ENCODE results near the gene MAP7.
"Not testable (repeated sequence)": the region's sequence is repeated elsewhere in the genome, so short reads cannot be mapped to it uniquely, and the experiment has no call there.

MAP7 gene

DNA sequence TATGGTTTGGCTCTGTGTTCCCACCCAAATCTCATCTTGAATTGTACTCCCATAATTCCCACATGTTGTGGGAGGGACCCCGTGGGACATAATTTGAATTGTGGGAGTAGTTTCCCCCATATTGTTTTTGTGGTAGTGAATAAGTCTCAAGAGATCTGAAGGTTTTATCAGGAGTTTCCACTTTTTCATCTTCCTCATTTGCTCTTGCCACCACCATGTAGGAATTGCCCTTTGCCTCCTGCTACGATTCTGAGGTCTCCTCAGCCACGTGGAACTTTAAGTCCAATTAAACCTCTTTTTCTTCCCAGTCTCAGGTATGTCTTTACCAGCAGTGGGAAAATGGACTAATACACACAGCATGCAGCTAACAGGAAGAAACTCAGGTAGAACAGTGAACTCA is 151.8 kb downstream of the MAP7 start:
- Histone ChIP-seq H3K4me3 (no peak overlapping the region), H3K27ac (no peak overlapping the region)
- TF ChIP-seq, protein P1, sequence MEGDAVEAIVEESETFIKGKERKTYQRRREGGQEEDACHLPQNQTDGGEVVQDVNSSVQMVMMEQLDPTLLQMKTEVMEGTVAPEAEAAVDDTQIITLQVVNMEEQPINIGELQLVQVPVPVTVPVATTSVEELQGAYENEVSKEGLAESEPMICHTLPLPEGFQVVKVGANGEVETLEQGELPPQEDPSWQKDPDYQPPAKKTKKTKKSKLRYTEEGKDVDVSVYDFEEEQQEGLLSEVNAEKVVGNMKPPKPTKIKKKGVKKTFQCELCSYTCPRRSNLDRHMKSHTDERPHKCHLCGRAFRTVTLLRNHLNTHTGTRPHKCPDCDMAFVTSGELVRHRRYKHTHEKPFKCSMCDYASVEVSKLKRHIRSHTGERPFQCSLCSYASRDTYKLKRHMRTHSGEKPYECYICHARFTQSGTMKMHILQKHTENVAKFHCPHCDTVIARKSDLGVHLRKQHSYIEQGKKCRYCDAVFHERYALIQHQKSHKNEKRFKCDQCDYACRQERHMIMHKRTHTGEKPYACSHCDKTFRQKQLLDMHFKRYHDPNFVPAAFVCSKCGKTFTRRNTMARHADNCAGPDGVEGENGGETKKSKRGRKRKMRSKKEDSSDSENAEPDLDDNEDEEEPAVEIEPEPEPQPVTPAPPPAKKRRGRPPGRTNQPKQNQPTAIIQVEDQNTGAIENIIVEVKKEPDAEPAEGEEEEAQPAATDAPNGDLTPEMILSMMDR (IDR thresholded peaks at IDR 0.05): no peak
- DNase-seq (ENCODE audit: low spot score): no peak

DNA sequence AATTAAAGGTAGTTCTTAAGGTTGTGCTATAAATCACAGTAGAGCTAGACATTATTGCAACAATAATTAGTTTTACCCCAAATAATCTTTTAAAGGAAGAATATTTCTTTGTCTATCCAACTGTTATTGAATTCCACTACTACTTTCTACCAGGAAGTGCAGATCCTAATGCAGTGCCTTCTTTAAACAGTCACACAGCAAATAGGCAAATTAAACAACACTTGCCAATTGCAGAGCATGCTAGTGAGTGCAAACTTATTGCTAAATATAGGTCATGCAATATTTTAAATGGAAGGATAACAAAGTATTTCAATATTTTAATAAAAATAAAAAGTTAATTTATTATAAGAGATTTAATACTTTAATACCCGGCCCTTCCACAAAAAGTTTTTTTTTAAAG is 153.3 kb downstream of the MAP7 start:
- TF ChIP-seq, protein P1 (IDR thresholded peaks at IDR 0.05): no peak
- Histone ChIP-seq H3K27ac (no peak overlapping the region), H3K4me3 (no peak overlapping the region)
- DNase-seq (ENCODE audit: low spot score): no peak

DNA sequence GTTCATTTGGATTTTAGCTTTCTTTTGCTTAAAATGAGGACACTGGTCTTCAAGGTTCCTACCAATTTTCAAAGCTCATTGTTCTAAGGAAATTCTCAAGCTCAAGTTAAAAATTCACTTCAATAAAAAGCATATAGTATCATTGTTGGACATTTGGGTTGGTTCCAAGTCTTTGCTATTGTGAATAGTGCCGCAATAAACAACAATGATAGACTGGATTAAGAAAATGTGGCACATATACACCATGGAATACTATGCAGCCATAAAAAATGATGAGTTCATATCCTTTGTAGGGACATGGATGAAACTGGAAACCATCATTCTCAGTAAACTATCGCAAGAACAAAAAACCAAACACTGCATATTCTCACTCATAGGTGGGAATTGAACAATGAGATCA is 159.3 kb downstream of the MAP7 start:
- H3K4me3 ChIP-seq; DNase-seq (ENCODE audit: low spot score): not testable (repeated sequence)

DNA sequence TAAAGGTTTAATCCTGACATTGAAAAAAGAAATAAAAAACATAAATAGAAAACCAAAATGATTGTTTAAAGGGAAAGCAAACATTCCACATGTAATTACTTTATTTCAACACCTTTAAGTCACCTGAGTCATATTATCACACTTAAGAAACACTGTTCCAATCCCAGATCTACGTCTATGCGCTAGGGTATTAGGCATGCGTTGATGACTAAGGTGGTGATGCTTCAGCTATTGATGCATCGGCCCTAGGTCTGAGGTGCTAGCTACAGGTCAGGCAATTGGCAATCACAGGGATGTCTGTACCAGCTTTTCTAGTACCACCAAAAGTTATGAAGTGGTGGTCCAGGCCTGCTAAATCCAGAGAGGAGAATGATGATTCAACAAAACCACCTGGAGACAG is 162.9 kb downstream of the MAP7 start:
- Histone ChIP-seq H3K27ac (no peak overlapping the region), H3K4me3 (no peak overlapping the region)
- TF ChIP-seq, protein P1 (IDR thresholded peaks at IDR 0.05): no peak
- no peak for DNase-seq (ENCODE audit: low spot score)

More for the DNA sequence above, 159.3 kb downstream of the MAP7 start:
- not testable (repeated sequence) for H3K27ac ChIP-seq

DNA sequence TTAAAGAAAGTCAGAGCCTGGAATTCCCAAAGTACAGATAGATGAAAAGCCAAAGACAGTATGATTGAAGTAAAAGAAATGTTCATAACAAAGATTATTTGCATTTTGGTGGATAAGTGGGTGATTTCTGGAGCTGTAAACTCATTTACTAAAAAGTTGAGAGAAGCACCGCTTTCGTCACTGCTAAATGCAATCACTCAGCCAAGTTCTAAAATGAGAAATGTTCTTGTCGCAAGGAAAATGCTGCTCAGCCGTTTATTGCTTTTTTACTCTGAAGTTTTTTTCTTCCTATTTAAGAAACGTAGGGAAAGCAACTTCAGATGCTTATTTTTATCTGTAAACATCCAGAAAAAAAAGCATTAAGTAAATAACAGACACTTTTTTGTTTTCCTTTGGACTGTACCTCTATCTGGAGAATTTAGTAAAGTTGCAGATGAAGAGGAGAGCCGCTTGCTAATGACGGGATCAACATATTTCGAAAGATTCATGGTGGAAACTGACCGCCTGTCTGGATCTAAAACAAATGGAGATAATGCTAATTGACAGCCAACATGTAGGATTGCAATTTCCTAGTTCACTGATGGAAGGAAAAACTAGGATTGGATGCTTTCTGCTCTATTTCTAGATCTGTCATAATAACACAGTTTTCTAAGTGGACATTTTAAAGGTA is 166.8 kb downstream of the MAP7 start:
- DNase-seq (ENCODE audit: low spot score): no peak
- TF ChIP-seq, protein P1 (IDR thresholded peaks at IDR 0.05): no peak
- no peak overlapping the region for H3K4me3 ChIP-seq
- H3K27ac ChIP-seq: no peak overlapping the region

DNA sequence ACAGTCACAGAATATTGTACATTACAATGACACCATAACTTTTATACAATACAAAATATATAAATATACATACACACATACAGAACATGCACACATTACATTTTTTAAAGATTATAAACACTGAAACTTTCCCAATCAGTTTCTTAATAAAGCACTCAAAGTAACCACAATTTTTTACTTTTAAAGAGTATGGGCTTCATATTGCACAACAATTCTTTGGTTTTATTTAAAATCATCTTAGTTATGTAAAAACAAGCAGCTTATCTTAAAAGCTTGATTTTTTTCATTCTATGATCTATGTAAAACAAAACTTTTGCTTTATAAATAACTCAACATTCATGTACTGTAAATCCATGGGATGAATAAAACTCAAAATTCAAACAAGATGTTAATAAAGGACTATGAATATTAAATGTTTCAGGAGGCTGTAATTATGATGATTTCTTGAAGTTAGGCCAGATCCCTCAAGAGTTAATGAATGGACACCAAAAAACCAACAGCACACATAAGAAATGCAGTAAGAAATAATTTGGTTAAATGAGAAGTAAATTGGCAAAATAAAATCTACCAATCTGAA is 167.5 kb downstream of the MAP7 start:
- TF ChIP-seq, protein P1 (IDR thresholded peaks at IDR 0.05): no peak
- DNase-seq (ENCODE audit: low spot score): no peak
- Histone ChIP-seq H3K27ac (no peak overlapping the region), H3K4me3 (no peak overlapping the region)

DNA sequence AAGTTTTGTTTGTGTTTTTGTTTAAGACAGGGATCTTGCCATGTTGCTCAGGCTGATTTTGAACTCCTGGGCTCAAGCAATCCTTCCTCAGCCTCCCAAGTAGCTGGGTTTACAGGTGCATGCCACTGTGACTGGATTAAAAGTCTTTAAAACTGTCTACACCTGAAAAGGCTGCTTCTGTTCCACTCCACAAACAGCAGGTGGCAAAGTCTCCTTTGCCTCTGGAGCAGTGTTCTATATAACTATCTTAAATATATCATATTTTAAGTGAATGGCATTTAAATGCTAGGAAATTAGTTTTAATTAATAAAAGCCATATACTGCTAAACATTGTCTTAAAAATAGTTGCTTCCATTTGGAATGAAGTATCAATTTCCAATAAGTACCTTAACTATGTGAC is 171.3 kb downstream of the MAP7 start:
- no peak for DNase-seq (ENCODE audit: low spot score)
- TF ChIP-seq, protein P1 (IDR thresholded peaks at IDR 0.05): no peak
- no peak overlapping the region for H3K27ac ChIP-seq
- no peak overlapping the region for H3K4me3 ChIP-seq

DNA sequence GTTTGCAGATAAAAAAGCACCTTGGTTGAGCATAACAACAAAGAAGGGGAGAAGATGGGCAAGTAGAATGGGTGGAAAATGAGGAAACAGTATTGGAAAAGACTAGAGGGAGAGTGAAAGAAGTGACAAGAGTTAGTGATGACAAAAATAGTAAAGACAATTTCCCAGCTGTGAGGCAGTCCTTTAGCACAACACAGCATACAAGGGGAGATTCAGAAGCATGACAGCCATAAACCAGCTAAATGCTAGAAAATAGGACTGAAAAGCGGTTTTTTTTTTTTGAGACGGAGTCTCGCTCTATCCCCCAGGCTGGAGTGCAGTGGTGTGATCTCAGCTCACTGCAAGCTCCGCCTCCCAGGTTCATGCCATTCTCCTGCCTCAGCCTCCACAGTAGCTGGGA is 174.4 kb downstream of the MAP7 start:
- not testable (repeated sequence) for DNase-seq (ENCODE audit: low spot score); H3K27ac ChIP-seq; H3K4me3 ChIP-seq

All from coronary artery (tissue), 2 donors.